ENCODE results near the gene PGM5.
"Not testable (repeated sequence)": the region's sequence is repeated elsewhere in the genome, so short reads cannot be mapped to it uniquely, and the experiment has no call there.

The PGM5 gene

DNA sequence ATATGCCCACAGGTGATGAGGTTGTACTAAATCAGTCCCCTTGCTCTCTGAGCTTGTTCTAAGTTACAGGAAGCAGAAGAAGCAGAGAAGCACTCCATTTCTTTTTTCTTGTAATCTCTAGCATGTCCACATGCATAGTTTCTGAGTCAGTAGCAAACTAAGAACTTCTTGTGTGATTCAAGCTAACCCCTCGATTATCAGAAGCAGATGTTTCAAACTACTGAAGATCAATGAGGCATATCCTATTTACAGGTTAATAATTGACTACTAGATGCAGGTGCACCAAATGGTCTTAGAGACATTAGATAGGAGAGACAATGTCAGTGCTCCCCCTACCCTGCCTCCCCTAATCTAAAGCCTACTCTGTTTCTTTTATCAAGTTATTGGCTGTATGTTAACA, 21.3 kb downstream of the PGM5 start:
- DNase-seq (ENCODE audit: low read depth, low spot score) = not testable (repeated sequence)

DNA sequence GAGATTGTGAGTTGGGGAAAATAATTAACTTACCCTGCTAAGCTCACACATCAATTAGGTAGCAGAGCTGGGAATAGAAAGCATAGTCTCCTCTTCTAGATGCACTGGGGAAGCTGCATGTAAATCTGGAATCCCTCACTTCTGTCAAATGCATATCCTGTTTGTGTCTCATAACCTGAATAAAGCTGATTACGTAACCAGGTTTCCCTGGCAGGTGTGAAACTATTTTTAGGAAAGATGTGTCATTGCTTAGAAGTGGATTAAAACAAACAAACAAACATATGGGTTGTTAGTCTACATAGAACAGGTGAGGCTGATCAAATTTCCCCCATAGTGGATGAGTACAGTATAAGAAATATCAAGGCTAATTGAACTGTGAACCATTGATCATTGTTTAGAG, 27.5 kb downstream of the PGM5 start:
- DNase-seq (ENCODE audit: low read depth, low spot score) = not testable (repeated sequence)

DNA sequence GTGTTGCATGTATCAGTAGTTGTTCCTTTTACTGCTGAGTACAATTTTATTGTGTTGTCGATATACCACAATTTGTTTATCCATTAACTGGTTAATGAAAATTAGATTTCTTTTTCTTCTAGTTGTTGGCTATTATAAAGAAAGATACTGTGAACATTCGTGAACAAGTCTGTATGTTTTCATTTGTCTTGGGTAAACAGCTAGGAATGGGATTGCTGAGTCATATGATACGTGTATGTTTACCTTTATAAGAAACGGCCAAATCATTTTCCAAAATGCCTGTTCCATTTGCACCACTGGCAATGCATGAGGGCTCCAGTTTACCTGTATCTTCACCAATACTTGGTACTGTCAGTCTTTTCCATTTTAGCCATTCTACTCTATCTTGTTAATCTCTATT, 33.1 kb downstream of the PGM5 start:
- DNase-seq (ENCODE audit: low read depth, low spot score) = not testable (repeated sequence)

DNA sequence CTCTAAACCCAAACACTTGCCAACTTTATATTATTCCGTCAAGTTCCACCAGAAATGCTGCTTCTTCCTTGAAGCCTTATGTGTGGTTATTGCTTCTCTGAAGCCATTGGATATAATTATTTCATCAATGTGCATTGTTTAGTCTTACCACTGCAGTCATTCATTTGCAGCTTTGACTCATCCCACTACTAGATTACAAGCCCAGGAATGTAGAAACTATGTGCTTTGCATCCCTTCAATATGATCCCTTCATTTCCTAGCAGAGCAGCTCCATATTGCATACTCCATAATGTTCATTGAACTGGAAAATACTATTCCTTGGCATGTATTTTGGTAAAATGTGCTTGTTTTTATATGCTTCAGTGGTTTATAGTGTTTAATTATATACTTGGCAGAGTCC, 34.3 kb downstream of the PGM5 start:
- not testable (repeated sequence) for DNase-seq (ENCODE audit: low read depth, low spot score)

DNA sequence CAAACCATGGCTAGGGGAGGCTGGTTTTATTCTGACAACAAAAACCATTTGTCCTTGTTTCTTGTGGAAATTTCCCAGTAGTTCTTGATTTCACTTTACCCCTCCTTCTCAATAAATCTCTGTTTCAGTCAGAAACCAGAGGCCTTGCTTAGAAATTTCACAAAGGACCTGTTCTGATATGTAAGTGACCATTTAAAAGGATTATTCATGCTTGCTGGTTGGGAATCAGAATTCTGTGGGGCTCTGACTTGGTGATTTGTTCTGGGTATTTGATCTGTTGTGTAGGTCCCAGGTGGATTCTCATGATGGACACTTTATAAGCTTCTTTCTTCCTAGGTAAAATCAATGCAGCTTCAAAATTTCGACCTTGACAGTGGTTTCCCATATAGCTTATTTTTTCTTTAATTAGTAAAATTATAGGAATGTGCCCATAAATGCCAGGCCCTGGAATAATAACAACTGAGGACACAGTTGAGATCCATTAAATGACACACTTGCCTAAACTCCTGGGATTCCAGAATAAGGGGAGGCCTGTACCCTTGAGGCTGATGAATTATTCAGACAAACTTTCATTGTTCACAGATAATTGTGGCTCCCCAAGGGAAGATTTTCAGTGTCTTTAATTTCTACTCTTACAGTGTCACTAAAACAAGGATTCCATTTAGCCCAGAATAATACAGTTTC, 40.1 kb downstream of the PGM5 start:
- DNase-seq (ENCODE audit: low read depth, low spot score) = not testable (repeated sequence)

DNA sequence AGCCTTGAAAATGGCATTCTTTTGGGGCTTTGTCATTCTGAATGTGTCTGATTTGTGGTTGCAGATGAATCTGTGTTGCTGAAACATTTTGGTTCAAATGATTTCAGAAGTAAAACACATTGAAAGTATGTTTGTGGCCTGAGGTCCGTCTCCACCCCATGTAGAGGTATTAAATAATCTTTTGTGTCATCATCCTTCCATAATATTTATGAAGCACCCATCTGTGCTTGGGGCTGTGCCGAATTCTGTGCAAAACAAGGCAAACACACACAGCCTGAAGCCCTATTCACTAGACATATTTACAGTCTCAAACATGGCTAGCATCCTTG, 40.6 kb downstream of the PGM5 start:
- DNase-seq (ENCODE audit: low read depth, low spot score) = not testable (repeated sequence)

DNA sequence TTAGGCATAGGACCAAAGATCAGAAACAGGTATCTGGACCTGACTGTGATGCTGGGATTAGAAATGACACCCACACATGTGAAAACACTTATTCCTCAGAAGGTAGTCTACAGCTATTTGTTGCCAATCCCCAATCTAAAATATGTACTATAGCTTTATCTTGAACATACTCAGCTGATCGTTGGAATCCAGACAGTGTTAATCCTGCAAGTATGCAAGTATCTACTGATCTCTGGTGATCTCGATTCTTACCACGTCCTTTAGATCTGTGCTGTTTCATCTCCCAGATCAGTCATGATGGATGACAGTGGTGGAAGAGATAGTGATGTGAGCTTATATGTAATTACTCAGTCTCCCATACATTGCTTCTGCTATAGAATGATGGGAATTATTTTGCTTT, 41.4 kb downstream of the PGM5 start:
- not testable (repeated sequence) for DNase-seq (ENCODE audit: low read depth, low spot score)

DNA sequence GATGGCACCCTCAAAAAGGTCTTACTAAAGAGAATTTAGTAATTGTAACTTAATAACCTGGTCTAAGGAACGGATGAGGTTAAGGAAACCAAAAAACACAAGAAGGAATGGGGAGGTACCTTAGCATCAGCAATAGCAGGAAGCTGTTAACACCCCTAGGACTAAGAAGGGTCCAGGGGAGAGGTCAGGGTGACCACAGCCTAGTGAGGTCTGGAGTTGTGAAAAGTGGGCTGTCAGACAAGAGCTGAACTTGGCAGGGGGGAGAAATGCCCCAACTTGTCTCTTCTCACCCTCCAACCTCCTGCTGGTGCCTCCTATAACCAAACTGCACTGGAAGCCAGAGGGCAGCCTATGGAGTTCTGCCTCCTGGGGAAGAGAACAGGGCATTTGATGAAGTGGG, 41.9 kb downstream of the PGM5 start:
- DNase-seq (ENCODE audit: low read depth, low spot score) = not testable (repeated sequence)

DNA sequence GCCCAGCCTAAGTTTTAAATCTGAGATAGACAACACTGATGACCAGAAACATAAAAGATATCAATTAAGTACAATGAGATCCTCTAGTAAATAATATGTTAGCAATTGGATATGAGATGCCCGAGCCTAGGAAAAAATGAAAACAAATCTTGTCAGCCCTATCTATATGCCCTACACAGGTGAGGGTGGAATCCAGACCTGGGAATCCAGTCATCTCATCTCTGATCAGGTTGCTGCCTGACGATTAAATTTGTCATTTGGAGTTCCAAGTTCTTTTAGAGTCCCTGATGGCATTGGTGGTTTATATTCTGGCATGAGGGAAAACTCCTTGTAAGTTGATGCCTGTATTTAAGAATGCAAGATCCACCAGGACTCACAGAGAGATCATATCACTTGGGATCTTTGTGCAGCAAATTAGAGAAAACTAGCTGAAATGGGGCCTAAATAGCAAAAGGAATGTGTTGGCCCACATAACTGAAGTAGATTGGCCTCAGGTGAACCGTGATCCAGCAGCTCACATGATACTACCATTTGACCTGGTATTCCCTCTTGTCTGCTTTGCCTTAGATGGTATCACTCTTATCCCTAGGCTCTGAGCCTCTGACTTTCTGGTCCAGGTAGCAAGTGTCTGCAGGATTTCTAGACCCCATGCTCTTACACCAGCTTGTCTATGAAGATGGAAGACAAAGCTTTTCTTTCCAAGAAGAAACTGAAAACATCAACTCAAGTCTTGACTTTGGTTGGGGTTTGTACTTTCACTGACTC, 48.2 kb downstream of the PGM5 start:
- not testable (repeated sequence) for DNase-seq (ENCODE audit: low read depth, low spot score)

DNA sequence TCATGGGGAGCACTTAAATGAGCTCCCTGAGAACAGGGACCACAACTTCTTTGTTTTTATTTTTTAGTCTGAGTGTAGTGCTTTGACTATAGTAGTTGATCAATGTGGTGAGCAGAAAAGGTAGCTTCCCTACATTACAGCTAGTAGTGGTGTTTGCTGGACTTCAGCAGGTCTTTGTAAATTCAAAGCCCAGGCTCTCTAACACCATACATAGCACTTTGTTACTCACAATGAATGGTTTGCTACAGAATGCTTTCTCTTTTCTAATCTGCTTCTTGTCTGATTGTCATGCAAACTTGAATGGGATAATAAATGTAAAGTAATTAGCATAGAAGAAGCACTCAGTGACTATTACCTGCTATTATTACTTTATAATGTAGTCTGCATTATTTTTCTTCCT, 55.5 kb downstream of the PGM5 start:
- DNase-seq (ENCODE audit: low read depth, low spot score) = not testable (repeated sequence)

DNA sequence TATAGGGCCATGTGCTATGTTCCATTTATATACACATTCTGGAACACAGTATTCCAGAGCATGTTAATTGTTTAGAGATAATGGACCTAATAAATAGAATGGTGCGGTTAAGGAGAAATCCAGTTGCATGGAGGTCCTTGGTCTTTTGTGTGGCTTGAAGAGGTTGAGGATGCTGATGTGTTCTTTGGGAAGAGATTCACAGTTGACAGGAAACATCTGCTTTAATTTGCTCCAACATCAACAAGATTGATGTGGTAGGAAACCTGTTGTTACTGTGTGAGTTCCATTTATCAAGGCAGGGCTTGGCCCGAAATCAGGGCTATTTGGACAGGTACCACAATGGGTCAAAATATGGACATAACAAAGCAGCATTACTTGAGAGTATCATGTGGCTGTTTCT, 56.3 kb downstream of the PGM5 start:
- DNase-seq (ENCODE audit: low read depth, low spot score) = not testable (repeated sequence)

DNA sequence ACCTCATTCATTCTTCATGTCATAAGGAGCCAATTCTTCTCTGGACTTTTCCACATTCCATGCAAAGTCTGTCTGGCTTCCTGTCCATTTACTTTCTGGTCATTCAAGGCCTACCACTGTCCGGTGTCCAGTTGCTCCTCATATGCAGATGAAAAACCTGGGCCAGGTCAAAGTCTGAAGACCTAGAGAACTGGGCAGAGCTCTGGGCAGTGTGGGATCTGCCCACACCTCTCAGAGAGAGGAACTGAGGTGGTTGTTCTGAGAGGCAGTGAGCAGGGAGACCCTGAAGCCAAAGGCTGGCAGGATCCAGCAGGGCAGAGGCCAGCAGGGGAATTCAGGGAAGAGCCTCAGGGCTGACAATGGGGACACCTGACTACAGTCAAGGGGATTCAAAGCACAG, 58.7 kb downstream of the PGM5 start:
- not testable (repeated sequence) for DNase-seq (ENCODE audit: low read depth, low spot score)

DNA sequence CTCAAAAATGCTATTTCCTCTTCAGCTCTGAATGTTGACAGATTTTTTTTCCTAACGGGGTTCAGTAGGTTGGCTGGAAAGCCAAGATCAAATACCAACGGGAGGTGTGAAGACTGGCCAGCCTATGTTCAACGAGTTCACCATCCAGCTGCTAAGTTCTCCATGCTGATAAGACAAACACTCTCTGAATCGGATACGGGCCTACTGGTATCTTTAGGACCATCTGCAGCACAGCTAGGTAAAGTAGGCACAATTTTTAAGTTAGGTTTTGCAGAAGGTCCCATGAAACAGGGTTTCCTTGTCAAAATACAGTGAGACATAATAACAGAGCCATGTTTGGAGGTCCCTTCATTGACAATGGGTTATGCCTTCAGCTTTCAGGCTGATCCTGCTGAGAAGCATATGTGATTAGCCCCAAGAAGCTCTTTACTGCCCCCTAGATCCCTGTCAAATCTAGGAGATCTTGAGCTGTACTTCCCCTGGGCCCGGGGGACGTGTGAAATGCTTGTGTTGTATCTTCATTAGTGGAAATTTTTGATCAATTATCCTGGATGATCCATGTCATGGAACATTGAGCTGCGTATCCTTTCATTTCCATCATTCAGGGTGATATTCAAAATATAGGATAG, 60.6 kb downstream of the PGM5 start:
- no peak for DNase-seq (ENCODE audit: low read depth, low spot score)

DNA sequence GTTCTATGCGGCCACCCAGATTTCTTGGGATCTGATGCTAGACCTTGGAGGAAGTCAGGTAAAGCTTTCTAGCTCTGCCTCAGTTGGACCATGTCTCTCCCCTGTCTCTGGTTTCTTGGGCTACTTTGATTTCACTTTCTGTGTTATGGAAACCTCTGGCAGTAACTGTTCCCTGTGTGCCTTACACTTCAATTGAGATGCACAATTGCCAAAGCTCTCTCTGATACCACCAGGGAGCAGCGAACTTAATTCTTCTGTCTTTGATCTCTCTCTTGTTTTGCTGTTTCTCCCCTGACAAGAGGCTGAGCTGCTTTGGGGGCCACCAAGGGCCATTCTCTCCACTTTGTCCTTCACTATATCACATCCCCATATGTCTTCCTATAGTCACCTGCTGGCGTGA, 61.4 kb downstream of the PGM5 start:
- DNase-seq (ENCODE audit: low read depth, low spot score) = no peak

DNA sequence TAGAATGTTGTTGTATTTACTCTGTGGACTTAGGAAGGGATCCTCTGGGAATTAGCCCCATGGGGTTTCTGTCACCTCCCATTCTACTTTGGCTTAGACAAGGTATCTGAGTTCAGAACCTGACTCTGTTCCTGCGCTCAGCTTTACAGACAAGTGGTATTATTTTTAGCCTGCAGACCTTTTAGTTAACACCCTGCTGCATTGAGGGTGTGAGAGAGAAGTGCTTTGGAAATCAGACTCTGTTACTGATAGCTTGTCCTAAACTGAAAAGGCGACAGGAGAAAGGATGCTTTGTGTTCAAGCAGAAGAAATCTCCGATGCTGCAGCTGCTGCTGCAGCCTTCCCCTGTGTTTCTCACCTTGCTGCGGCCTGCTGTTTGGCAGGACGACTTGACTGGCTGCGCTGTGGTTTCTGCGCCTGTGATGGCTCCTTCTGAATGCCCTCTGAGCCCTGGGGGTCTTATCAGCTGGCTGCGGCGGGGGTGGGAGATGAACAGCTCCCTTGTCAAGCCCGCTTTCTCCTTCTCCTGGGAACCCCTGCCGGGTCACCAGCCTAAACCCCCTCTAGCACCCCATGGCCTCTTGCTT, 61.9 kb downstream of the PGM5 start:
- DNase-seq (ENCODE audit: low read depth, low spot score) = no peak

DNA sequence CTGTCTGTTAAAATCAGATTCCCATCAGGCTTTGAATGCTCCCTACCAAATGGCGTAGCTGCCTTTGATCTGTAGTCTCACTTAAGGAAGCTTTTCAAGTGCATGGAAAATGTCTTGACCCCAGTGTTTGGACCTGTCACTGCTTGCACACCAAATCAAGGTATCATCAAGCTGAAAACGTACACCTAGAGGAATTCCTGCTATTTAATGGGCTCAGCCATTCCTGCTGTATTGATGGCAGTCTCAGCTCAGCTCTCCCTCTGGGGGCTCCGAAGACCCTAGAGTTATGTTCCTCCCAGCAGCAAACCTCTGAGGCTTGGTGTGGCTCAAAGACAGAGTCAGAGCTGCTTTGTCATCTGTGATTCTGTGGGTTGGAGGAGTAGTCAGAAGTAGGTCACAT, 63.5 kb downstream of the PGM5 start:
- no peak for DNase-seq (ENCODE audit: low read depth, low spot score)

DNA sequence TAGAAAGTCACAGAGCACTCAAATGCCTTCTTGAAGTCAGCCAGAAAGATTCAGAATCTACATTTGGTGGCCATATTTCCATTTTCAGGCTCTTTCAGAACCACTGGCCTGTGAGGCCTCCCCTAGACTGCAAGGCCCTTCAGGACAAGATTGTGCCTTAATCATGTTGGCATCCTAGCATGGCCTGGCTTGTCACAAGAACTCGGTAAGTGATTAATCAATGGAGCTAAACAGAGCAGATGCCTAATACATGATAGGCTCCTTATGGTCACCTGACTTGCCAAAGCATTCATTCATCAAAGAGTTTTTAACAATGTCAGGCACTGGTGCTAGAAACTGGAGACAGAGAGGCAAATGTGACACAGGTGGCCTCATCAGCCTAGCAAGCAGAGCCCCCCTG, 70.3 kb downstream of the PGM5 start:
- DNase-seq (ENCODE audit: low read depth, low spot score) = no peak

DNA sequence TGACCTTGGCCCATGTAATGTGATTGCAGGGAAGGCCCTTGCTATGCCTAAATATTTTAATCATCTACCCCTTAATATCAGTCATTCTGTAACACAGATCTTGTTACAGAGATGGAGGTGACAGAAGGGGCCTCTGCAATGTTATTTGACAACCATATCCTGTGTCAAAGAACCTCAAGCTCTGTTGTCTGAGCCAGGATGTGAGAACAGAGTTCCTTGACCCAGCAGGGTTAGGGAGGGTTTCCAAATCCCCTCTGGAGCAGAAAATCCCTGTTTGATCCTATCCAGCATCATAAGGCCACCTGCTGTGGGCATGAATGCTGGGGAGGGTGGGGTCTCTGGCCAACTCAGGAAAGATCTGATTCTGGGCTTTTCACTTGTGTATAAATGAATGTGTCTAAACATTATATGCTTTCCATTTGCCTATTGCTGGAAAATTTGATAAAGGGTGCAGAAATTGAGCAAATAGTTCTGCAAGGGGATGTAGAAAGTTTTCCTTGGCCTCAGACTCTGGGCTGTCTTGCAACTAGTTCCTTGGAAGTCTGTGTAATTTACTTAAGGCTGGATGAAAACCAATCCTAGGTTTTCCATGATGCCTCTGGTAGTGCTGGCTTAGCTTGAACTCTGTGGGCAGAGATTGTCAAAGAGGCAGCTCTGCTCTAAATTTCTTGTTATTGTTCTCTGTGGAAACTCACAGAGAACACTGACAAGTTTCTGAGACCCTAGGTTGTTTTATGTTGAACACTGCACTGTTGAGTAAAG, 71.0 kb downstream of the PGM5 start:
- no peak for DNase-seq (ENCODE audit: low read depth, low spot score)

DNA sequence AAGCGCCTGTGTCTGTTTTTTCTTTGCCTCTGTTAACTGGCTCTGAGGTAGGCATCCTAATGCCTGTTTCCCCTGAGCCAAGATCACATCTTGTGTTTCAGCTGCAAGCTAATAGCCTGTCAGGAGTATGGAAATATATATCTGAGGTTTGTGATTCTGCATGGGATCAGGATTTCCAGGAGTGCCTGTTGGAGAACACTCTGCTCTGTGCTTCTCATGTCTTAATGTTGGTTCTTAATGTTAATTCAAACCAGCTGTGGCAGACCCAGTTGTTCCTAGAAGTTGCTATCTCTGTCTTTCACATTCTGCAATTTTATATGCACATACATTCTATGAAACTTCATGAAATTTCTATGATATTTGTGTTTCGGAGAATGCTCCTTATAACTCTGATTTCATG, 72.1 kb downstream of the PGM5 start:
- DNase-seq (ENCODE audit: low read depth, low spot score) = no peak

DNA sequence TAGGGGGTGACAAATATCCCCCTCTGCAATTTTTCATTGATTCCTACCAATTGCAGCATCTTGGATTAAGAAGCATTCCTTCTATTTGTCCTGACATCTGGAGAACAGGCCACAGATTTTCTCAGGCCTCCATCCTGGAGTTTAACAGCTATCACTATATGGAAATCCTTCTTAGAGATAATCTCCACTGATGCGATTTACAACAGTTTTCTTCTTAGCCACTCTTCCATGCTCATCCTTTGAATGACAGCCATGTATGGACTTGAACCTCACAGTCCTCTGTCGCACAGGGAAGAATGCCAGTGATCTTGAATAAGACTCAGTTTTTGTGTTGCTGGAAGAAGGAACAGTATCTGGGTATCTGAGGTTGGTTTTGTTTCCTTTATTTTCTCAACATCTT, 73.2 kb downstream of the PGM5 start:
- DNase-seq (ENCODE audit: low read depth, low spot score) = no peak

DNA sequence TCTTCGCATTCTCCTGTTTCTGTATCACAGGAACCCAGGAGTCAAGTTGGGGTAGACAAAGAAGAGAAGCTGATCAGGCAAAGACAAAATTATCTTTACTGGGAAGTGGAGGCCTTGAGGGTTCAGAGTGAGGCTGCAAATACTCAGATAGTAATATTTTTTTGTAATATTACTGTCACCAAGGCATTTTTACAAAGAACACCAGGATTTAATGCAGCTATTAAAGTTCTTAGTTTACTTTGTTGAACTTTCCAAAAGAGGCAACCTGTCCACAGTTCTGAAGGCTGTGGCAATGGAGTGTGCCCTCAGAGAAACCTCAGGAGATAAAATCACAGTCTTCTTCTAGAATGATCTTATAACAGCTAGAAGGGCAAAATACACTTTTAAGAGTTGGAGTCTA, 74.9 kb downstream of the PGM5 start:
- DNase-seq (ENCODE audit: low read depth, low spot score) = no peak
